Measurements from ENCODE around the gene BHLHA15.

Gene BHLHA15

DNA sequence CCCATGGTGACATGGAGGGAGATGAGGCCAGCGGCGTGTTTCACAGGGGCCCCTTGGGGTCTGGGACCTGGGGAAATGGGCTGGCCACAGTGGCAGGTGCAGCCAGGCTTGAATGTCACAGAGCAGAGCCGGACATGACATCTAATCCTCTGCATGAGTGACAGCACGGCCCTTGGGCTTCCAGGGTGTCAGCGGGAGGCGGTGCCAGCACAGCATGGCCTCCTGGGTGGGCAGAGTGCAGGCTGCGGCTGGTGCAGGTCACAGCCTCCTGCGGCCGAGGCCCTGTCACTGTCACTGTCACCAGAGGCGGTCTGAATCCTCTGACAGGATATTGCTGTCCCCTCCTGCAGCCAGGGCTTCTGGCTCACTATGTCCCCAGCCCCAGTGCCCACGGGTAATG is 18.2 kb downstream of the BHLHA15 start:
- TF ChIP-seq, protein P1, sequence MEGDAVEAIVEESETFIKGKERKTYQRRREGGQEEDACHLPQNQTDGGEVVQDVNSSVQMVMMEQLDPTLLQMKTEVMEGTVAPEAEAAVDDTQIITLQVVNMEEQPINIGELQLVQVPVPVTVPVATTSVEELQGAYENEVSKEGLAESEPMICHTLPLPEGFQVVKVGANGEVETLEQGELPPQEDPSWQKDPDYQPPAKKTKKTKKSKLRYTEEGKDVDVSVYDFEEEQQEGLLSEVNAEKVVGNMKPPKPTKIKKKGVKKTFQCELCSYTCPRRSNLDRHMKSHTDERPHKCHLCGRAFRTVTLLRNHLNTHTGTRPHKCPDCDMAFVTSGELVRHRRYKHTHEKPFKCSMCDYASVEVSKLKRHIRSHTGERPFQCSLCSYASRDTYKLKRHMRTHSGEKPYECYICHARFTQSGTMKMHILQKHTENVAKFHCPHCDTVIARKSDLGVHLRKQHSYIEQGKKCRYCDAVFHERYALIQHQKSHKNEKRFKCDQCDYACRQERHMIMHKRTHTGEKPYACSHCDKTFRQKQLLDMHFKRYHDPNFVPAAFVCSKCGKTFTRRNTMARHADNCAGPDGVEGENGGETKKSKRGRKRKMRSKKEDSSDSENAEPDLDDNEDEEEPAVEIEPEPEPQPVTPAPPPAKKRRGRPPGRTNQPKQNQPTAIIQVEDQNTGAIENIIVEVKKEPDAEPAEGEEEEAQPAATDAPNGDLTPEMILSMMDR (IDR thresholded peaks at IDR 0.05; ENCODE audit: low read depth, low read length) = no peak
- Histone ChIP-seq H3K27ac (no peak overlapping the region), H3K27me3 (ENCODE audit: insufficient read depth, low read depth, severe bottlenecking) (no peaks in the 10 kb centered on the region), H3K4me3 (ENCODE audit: low read depth, low read length) (no peak overlapping the region), H3K36me3 (peaks cover 60% of the 10 kb centered on the region), H3K9me3 (ENCODE audit: severe bottlenecking) (no peaks in the 10 kb centered on the region)
- peak; percentile 34 for DNase-seq

DNA sequence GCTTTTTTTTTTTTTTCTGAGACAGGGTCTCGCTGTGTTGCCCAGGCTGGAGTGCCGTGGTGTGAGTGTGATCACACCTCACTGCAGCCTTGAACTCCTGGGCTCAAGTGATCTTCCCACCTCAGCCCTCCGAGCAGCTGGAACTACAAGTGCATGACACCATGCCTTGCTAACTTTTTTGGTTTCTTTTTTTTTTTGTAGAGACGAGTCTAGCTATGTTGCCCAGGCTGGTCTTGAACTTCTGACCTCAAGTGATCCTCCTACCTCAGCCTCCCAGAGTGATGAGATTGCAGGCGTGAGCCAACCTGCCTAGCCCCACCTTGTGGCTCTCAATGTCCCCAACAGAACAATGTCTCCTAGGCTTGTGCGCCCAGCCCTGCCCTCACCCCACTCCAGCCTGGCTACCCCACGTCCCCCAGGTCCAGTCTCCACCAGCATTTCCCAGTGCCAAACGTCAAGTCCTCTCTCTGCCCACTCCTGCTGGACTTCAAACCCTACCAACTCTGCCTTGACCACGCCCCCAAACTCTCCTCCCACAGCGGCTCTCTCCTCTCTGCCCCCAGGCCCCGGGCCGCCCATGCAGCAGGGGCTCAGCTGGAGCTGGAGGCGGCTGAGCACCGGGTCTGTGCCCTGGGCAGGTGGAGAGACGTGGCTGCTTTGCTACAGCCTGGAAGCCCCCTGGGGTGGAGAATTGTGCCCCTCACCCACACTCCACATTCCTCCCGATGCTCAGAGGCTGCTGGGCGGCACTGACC is 18.9 kb downstream of the BHLHA15 start:
- H3K27me3 ChIP-seq (ENCODE audit: insufficient read depth, low read depth, severe bottlenecking) = no peaks in the 10 kb centered on the region
- H3K27ac ChIP-seq = no peak overlapping the region
- H3K4me3 ChIP-seq (ENCODE audit: low read depth, low read length) = no peak overlapping the region
- H3K36me3 ChIP-seq = peaks cover 56% of the 10 kb centered on the region
- TF ChIP-seq, protein P1 (IDR thresholded peaks at IDR 0.05; ENCODE audit: low read depth, low read length) = no peak
- no peak for DNase-seq
- no peaks in the 10 kb centered on the region for H3K9me3 ChIP-seq (ENCODE audit: severe bottlenecking)

DNA sequence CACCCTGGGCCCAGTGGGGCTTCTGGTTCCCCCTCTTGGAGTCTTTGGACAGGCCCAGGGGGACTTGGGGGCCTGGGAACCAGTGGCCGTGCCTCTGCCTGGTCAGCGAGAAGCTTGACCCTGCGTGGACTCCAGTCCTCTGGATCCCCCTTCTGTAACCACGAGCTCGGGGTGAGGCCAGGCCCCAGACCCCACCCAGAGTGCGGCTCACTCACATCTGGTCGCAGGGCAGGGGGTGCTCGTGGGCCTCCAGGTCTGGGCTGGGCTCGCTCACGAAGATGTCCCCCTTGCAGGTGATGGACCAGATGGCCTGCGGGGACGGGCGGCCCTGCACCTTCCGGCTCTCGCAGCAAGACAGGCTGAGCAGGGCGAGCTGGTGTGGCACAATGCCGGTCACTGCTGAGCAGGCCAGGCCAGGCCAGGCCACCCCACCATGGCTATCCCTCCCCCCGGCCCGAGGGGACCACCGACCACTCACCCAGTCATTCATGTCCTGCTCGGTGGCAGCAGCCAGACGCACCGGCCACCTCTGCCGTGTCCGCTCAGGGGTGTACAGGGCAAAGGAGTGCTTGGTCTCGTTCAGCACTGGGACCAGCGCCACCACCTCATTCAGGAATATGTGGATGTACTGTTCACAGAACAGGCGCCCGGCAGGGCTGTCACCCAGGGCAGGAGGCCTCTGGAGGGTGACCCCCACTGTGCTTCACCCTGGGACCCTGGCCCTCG is 19.7 kb downstream of the BHLHA15 start:
- Histone ChIP-seq H3K27me3 (ENCODE audit: insufficient read depth, low read depth, severe bottlenecking) (no peaks in the 10 kb centered on the region), H3K36me3 (peaks cover 53% of the 10 kb centered on the region), H3K4me3 (ENCODE audit: low read depth, low read length) (no peak overlapping the region), H3K27ac (no peak overlapping the region), H3K9me3 (ENCODE audit: severe bottlenecking) (no peaks in the 10 kb centered on the region)
- TF ChIP-seq, protein P1 (IDR thresholded peaks at IDR 0.05; ENCODE audit: low read depth, low read length) = no peak
- DNase-seq = no peak

DNA sequence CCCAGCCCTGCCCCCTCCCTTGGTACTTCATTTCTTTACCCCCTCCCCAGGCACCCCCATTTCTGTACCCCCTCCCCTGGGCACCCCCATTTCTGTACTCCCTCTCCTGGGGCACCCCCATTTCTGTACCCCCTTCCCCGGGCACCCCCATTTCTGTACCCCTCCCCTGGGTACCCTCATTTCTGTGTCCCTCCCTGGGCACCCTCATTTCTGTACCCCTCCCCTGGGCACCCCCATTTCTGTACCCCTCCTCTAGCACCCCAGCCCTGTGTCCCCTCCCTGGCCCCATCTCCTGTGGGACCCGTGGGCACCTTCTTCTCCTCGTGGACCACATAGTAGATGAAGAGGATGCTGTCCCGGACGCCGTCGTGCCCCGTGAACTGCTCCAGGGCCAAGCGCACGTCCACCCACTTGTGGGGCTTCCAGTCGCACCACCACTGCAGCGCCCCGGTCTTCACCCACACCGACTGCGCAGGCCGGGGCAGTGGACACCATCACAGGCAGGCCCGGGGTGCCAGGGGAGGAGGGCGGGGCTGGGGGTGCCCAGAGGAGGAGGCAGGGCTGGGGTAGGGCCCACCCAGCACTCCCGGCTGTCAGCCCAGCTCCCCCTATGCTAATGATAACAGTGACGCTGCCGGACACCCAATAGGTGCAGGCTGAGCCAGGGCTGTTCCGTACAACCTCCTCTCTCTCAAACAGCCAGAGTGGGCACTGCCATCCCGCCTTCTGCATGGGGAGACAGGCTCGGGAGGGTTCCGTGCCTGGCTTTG is 20.4 kb downstream of the BHLHA15 start:
- Histone ChIP-seq H3K9me3 (ENCODE audit: severe bottlenecking) (no peaks in the 10 kb centered on the region), H3K27me3 (ENCODE audit: insufficient read depth, low read depth, severe bottlenecking) (no peaks in the 10 kb centered on the region), H3K27ac (no peak overlapping the region), H3K36me3 (peaks cover 55% of the 10 kb centered on the region), H3K4me3 (ENCODE audit: low read depth, low read length) (no peak overlapping the region)
- TF ChIP-seq, protein P1 (IDR thresholded peaks at IDR 0.05; ENCODE audit: low read depth, low read length) = no peak
- DNase-seq = no peak

DNA sequence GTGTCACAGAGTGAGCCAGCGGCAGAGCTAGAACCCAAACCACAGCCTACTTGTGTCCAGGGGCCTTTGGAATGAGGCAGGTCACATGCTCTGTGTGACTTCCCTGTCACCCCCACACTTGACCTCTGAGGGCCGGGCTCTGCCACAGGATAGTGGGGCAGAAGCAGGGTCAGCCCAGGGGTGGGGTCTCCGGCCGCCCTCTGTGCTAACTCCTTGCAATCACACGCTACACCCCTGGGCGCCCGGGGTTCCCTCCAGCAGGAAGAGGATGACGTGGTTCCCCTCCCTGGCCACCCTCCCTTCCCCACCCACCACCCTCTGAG is 21.0 kb downstream of the BHLHA15 start:
- Histone ChIP-seq H3K9me3 (ENCODE audit: severe bottlenecking) (no peaks in the 10 kb centered on the region), H3K27ac (no peak overlapping the region), H3K27me3 (ENCODE audit: insufficient read depth, low read depth, severe bottlenecking) (no peaks in the 10 kb centered on the region), H3K4me3 (ENCODE audit: low read depth, low read length) (no peak overlapping the region), H3K36me3 (peaks cover 58% of the 10 kb centered on the region)
- TF ChIP-seq, protein P1 (IDR thresholded peaks at IDR 0.05; ENCODE audit: low read depth, low read length) = no peak
- no peak for DNase-seq
